KMS-11 (cell line): ENCODE data around the gene BIRC7.

ENCODE experiments used
- H2AFZ ChIP-seq: fragments of 200-600 bp; sonication (generic); 2 replicates; pipeline ENCODE4 v1.6.1; 2016; ENCODE audit warnings: antibody characterized with exemption, mixed run types, low read depth
- H3K27ac ChIP-seq: fragments of 200-600 bp; sonication (generic); 2 replicates; pipeline ENCODE4 v1.6.1; 2016; ENCODE audit warnings: mild to moderate bottlenecking, mixed run types
- H3K27me3 ChIP-seq: fragments of 200-600 bp; sonication (generic); 2 replicates; pipeline ENCODE4 v1.6.1; 2017; ENCODE audit warnings: mild to moderate bottlenecking, low read depth, mixed run types, moderate library complexity; ENCODE audit not compliant: insufficient read depth
- H3K36me3 ChIP-seq: fragments of 200-600 bp; sonication (generic); 2 replicates; pipeline ENCODE4 v1.6.1; 2017; ENCODE audit warnings: mild to moderate bottlenecking, mixed run types; ENCODE audit not compliant: insufficient read depth
- H3K4me1 ChIP-seq: fragments of 200-600 bp; sonication (generic); 2 replicates; pipeline ENCODE4 v1.6.1; 2016; ENCODE audit warnings: mild to moderate bottlenecking, low read depth, mixed run types; ENCODE audit not compliant: poor library complexity, severe bottlenecking
- H3K4me2 ChIP-seq: fragments of 200-600 bp; sonication (generic); 2 replicates; pipeline ENCODE4 v1.7.0; 2016; ENCODE audit warnings: mild to moderate bottlenecking, mixed run types
- H3K4me3 ChIP-seq: fragments of 200-600 bp; sonication (generic); IDR thresholded peaks from 2 replicates; pipeline ENCODE4 v1.6.1; 2017; ENCODE audit warnings: low read depth, low read length, mixed read lengths; ENCODE audit not compliant: insufficient read depth
- H3K79me2 ChIP-seq: fragments of 200-600 bp; sonication (generic); 2 replicates; pipeline ENCODE4 v1.6.1; 2016; ENCODE audit warnings: low read depth, mixed run types; ENCODE audit not compliant: insufficient read depth
- H3K9ac ChIP-seq: fragments of 200-600 bp; sonication (generic); 2 replicates; pipeline ENCODE4 v1.6.1; 2016; ENCODE audit warnings: mild to moderate bottlenecking, mixed run types
- H4K20me1 ChIP-seq: fragments of 200-600 bp; sonication (generic); 2 replicates; pipeline ENCODE4 v1.6.1; 2016; ENCODE audit warnings: mild to moderate bottlenecking, mixed run types; ENCODE audit not compliant: insufficient read depth
- TF ChIP-seq, protein P1 (sequence below): fragments of 200-600 bp; sonication (generic); conservative IDR thresholded peaks from 2 replicates; pipeline ENCODE4 v1.6.1; 2017; ENCODE audit warnings: low read depth, mild to moderate bottlenecking, antibody characterized with exemption, low read length, moderate library complexity, mixed read lengths

BIRC7 gene

DNA sequence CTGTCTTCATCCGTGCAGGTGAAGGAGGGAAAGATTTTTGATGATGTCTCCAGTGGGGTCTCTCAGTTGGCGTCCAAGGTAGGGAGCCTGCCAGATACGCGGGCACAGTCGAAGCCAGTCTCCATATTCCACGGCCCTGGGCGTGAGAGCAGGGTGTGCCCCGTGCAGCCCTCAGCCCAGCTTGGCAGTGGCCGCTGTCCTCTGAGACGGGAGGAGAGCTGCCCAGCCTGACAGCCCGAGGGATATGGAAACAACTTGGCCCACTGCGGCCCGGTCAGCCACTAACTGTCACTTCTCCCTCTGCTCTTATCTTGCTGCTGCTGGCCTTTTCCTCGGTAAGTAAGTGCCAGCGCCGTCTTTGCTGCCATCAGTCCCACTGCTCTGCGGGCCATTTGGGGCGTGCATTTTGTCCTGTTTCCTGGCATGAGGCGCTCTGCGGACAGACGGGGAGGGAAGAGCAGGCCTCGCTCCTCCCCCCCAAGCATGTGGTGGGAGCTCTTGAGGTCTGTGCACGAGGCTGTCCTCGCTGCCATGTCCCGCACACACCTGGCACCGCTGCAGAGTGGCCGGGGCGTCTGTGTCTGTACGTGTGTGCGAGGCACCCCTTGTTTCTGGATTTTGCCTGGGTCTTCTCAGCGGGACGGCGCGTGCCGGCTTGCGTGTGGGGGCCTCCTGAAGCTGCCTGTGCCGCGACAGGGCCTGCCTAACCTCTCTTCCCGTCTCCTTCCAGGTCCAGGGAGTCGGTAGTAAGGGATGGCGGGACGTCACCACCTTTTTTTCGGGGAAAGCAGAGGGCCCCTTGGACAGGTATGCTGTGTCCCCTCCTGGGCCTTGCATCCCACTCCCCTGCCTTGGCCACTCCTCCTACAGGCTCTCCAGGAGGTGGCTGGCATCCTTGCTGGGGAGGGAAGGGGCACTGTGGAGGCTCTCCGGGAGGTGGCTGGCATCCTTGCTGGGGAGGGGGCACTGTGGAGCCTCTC lies 50.2 kb downstream of the BIRC7 start:
- Histone ChIP-seq H3K79me2 (no peaks in the 10 kb centered on the region), H3K4me1 (peaks cover 1% of the 10 kb centered on the region), H3K4me2 (no peak overlapping the region), H3K4me3 (no peak overlapping the region), H3K36me3 (no peaks in the 10 kb centered on the region), H3K27ac (no peak overlapping the region), H3K9ac (no peak overlapping the region), H4K20me1 (no peaks in the 10 kb centered on the region), H2AFZ (no peak overlapping the region), H3K27me3 (peaks cover under 1% of the 10 kb centered on the region; the same call in 1 of the 2 replicates)
- TF ChIP-seq, protein P1, sequence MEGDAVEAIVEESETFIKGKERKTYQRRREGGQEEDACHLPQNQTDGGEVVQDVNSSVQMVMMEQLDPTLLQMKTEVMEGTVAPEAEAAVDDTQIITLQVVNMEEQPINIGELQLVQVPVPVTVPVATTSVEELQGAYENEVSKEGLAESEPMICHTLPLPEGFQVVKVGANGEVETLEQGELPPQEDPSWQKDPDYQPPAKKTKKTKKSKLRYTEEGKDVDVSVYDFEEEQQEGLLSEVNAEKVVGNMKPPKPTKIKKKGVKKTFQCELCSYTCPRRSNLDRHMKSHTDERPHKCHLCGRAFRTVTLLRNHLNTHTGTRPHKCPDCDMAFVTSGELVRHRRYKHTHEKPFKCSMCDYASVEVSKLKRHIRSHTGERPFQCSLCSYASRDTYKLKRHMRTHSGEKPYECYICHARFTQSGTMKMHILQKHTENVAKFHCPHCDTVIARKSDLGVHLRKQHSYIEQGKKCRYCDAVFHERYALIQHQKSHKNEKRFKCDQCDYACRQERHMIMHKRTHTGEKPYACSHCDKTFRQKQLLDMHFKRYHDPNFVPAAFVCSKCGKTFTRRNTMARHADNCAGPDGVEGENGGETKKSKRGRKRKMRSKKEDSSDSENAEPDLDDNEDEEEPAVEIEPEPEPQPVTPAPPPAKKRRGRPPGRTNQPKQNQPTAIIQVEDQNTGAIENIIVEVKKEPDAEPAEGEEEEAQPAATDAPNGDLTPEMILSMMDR: no peak

GRCh38 chr20:63286781-63287696 lies 51.3 kb downstream of the BIRC7 start:
- TF ChIP-seq, protein P1: no peak
- H2AFZ ChIP-seq: no peak overlapping the region
- no peaks in the 10 kb centered on the region for H4K20me1 ChIP-seq
- H3K4me1 ChIP-seq: peaks cover 3% of the 10 kb centered on the region
- H3K4me2 ChIP-seq: no peak overlapping the region
- H3K27ac ChIP-seq: no peak overlapping the region
- H3K4me3 ChIP-seq: no peak overlapping the region
- H3K79me2 ChIP-seq: no peaks in the 10 kb centered on the region
- H3K27me3 ChIP-seq: peaks cover 10% of the 10 kb centered on the region; the same call in 1 of the 2 replicates
- no peak overlapping the region for H3K9ac ChIP-seq
- H3K36me3 ChIP-seq: no peaks in the 10 kb centered on the region

DNA sequence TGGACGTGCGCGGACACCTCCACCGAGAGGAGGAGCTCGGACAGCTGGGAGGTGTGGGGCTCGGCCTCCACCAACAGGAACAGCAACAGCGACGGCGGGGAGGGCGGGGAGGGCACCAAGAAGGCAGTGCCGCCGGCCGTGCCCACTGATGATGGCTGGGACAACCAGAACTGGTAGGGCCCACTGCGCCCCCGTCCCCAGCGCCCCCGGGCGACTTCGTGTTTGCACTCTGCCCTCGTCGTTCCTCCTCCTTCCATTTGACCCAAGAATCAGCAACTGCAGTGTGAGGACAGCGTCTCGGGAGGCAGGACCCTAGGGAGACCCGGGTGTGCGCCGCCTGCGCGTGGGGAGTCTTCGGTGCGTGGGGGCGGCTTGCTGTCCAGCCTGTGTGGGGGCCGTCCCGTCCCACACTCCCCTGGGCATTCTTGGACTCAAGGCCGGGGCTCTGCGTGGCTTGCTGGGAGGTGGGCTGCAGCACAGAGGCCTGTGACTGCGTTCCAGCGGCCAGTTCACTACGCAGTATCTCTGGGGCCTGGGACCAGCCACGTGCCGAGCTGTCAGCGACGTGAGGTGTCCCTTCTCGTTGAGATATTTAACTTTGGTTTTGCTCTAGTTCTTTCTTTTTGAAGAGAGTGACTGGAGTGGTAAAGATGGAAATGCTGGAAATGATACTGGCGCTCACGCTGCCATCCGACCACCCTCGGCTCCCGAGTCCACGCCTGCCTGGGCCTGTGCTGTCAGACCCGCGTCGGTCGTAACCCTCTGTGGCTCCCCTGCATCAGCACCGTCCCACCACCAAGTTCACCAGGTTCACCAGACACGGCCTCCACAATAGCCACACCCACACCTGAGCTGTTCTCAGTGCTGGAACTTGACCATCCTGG lies 52.2 kb downstream of the BIRC7 start:
- Histone ChIP-seq H3K79me2 (no peaks in the 10 kb centered on the region), H3K36me3 (no peaks in the 10 kb centered on the region), H3K9ac (no peak overlapping the region), H3K27ac (no peak overlapping the region), H3K4me2 (no peak overlapping the region), H4K20me1 (no peaks in the 10 kb centered on the region), H2AFZ (no peak overlapping the region), H3K4me1 (peaks cover 3% of the 10 kb centered on the region), H3K4me3 (no peak overlapping the region), H3K27me3 (peaks cover 19% of the 10 kb centered on the region; the same call in 1 of the 2 replicates)
- TF ChIP-seq, protein P1: no peak
